Hematopoietic multipotent progenitor cell treated with erythropoietin and hydrocortisone succinate and interleukin-3 and kit ligand, for 6 days (in vitro differentiated cells): ENCODE measurements around the gene TLE1.
A peak's percentile ranks its signal among the peaks of the same experiment; 100 is the strongest.
"Not testable (repeated sequence)": the region's sequence is repeated elsewhere in the genome, so short reads cannot be mapped to it uniquely, and the experiment has no call there.

Experiments
- DNase-seq: peaks from one replicate; pipeline ENCODE4 v3.0.0-alpha.2; 2015

TLE1 gene

DNA sequence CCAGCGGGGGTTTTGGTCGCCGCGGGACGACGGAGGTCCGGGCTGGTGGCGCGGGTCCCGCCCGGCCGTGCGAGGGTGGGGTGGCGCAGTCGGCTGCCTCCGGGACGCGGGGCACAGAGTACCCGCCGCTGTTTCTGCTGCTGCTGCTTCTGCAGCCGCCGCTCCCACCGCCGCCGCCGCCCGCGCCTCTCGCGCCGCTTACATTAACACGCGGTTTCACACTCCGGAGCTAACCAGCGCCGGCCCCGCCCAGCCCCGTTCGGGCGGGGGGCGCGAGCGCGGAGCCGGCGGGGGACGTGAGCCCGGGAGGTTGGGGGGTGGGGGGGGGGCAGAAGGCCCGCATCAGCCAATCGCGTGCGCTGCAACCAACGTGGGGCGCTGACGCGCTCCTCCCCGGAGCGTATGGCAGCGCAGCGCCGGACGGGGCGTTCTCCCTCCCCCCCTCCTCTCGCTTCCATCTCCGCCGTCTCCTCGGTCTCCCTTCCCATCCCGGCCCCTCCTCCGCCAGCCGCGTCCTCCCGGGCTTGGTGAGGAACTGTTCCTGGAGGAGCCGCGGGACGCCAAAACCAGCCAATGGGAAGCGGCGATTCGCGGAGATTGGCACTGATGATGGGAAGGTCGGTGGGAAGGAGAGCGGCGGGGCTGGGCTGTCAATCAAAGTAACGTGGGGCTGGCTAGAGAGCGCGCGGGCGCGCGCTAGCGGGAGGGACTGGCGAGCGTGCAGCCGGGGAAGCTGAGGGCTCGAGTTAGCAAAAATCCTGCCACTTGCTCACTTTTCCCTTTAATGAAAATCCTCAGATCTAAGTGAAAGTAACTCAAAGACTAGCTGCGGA, at the start of gene TLE1:
Gene TLE1, minus strand, starts transcription at position 205 of the 833 bp plus-strand sequence. CDS start 1,307 bp downstream, outside the sequence.
- peak; percentile 87 for DNase-seq

DNA sequence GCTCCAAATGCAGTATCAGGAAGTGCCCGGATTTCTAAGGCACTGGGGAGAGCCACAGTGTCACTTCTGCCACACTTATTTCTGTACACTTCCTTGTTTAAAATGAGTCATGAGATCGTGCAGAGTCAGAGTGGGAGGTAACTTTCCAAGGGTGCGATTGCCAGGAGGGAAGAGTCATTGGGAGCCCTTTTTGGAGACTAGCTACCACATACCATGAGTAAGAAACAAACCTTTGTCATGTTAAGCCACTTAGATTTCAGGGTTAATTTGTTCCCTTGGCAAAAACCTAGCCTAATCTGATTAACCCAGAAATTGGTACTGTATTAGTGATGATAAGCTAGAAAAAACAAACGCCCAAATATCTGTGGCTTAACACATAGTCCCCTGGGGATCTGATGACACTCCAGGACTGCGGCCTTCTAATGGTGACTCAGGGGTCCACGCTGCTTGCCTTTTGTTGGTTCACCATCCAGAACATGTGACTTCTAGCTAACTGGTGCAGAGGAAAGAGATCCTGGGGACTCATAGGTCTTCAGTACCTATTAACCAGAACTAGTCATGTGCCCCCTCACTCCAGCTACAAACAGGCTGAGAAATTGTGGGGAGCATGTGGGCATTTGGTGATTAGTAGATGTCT, 48.6 kb upstream of the TLE1 start:
- peak; percentile 53 for DNase-seq

DNA sequence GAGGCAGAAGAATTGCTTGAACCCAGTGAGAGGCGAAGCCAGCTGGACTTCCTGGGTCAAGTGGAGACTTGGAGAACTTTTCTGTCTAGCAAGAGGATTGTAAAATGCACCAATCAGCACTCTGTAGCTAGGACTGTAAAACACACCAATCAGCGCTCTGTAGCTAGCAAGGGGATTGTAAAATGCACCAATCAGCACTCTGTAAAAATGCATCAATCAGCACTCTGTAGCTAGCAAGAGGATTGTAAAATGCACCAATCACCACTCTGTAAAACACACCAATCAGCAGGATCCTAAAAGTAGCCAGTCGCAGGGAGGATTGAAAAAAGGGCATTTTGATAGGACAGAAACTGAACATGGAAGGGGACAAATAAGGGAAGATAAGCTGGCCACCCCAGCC, 41.2 kb upstream of the TLE1 start:
- not testable (repeated sequence) for DNase-seq

DNA sequence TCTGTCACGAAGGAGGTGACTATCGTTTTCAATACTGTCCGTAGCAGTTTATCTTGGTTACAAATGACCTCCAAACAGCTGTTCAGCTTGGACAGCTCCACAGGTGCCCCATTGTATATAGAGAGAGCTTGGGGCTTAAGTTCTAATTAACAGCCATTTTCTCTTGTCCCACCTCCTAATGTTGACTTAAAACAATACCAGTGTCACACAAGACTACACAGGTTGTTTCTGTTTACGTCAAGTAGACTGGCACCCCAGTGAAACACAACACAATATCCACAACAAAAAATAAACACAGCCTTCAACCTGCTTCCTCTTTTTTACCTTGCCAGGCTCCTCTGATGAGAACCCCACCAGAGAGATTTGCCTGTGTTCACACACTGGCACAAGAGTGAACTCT, 39.8 kb upstream of the TLE1 start:
- DNase-seq = no peak

DNA sequence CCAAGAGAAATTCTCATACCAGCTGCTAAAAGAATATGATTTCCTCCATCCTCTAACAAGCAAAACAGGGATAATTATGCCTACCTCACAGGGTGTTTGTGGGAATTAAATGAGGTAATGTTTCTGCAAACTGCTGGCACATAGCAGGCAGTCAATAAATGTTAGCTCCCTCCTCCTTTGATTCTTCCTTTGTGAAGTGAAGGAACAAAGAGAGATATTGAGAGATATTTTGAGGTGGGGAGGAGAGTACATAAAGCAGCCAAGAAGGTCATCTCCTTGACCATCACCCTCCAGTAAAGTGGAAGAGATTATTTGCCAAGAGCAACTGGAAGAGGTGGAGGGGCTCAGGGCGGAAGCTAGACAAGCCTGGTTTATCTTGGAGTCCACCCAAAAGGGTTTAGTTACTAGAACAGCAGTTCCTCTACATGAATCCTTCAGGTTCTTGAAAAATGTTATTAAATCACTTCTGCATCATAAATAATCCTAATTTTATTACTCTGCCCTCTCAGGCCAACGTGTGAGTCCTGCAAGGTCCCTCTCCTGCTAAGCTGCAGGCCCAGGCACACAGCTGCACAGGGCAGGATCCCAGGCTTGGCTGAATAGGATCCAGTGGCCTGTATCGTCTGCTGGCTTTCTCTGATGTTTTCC, 35.0 kb upstream of the TLE1 start:
- DNase-seq = no peak

DNA sequence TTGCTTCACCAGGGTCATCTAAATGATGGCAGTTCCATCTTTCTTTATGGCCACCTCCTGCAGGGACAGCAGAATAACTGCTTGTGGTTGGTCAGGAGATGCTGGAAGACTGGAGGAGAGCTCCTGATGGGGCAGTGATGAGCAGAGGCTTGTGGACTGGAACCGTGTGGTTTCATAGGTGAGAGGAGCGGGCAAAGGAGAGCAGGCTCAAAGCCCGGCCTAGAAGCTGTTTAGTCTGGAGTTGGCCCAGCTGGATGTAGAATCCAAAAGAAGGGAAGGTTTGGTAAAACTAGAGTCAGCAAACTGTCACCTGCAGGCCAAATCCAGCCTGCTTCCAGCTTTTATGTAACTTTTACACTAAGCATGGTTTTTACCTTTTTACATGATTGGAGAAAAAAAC, 32.9 kb upstream of the TLE1 start:
- no peak for DNase-seq

DNA sequence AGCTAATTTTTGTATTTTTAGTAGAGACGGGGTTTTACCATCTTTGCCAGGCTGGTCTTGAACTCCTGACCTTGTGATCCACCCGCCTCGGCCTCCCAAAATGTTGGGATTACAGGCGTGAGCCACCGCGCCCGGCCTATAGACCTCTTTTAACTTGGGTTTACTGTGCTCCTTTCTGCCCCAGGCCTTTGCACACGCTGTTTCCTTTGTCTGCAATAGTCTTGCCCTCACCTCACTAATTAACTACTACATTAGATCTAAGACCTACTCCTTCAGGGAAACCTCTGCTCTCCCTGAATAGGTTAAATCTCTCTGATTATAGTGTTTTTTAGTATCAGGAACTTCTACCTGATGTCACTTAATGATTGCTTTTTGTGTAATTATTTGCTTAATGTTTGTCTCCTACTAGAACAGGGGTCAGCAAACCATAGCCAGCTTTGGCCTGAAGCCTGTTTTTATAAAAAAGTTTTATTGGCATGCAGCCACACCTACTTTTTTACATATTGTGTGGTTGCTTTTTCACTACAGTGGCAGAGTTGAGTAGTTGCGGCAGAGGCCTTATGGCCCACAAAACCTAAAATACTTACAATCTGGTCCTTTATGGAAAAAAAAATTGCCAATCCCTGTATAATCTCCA, 31.2 kb upstream of the TLE1 start:
- no peak for DNase-seq

DNA sequence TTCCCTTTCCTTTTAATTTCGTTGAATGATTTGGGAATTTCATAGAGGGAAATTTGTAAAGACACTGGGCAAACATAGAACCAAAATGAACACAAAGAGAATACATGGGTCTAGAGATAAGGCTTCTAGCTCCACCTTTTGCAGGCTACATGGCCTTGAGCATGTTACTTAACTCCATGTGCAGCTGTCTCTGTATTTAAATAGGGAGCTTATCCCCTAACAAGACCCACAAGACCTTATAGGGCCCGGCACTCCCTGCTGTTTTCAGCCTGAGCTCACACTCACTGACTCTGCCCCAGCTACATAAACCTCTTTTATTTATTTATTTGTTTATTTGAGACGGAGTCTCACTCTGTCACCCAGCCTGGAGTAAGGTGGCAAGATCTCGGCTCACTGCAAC, 30.6 kb upstream of the TLE1 start:
- peak; percentile 21 for DNase-seq

DNA sequence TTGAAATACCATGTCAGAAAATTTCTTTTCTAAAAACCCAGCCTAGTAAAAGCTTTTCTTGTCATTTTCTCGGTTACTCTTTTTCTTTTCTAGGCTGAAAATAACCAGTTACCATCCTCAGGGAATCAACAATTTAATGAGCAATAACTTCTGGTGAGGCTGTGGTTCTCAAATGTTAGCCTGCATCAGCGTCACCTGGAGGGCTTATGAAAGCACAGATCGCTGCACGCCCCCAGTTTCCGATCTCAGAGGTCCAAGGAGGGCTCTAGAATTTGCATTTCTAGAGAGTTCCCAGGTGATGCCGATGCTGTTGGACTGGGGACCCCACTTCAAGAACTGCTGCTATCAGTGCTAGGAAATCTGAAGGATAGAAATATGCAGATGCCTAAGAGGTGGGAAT, 28.9 kb upstream of the TLE1 start:
- no peak for DNase-seq

DNA sequence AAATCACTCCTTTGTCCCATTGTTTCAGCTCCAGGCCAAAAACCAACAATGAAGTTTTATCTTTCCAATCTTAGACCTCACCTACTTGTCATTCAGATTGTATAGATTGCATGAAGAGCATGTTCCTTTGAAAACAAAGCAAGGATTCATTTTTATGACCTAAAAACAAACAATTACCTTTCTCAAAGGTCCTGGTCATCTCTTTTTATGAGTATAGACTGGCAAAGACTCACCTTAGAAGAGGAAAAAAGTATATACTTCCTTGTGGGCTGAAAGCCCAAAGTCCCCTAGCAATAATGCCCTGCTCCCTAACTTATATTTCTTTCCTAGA, 28.4 kb upstream of the TLE1 start:
- no peak for DNase-seq

DNA sequence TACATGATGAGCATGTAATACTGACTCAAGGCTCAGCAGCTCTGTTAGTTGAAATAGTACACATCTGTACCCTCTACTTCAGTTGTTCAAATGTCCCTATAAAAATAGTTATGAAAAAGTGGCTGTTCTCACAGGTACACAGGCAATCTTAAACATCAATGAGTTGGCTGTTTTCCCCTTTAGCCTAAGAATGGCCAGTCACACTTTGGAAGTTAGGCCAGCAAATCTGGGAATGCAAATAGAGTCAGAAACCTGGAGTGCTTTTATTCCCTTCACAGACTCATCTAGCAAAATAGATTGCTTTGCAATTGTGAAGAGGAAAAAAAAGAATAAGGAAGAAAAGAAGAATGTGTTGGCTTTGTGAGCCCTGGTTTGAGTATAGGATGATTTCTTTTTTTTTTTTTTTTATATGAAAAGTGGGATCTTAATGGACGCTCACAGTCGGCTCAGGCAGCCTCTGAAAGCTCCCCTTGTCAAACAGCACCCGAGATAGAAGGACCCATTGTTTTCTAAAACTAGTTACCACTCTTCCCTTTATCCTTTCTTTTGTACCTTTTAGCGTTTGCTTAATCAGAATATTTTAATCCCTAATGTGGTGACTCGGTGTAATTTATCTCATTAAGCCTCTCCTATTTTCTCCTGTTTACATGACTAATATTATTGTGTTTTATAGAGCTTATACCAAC, 27.9 kb upstream of the TLE1 start:
- no peak for DNase-seq

DNA sequence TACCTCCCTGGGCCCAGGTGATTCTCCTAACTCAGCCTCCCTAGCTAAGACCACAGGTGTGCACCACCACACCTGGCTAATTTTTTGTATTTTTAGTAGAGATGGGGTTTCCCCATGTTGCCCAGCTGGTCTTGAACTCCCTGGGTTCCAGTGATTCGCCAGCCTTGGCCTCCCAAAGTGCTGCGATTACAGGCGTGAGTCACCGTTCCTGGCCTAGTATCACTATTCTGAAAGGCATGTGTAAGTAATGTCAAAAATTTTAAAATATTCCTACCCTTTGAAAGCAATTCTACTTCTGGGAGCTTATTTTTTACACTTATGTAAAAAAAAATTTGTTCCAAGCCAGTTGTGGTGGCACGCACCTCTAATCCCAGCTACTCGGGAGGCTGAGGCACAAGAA, 27.1 kb upstream of the TLE1 start:
- no peak for DNase-seq

DNA sequence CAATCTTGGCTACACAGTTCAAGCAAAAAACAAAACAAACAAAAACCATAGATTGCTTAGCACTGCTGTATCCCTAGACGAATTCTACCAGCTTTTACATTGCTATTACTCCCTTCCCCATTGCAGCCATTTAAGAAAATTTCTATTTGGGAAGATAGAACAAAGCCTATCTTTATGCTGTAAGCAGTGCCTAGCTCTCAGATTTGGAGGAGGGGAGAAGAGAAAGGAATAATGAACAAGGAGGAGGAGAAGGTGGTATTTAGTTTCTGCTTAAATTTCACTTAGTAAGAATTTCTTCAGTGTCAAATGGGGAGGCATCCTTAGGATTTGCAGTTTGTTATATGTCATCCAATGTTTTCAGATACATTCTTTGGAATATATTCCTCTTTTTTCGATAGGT, 16.2 kb upstream of the TLE1 start:
- no peak for DNase-seq

DNA sequence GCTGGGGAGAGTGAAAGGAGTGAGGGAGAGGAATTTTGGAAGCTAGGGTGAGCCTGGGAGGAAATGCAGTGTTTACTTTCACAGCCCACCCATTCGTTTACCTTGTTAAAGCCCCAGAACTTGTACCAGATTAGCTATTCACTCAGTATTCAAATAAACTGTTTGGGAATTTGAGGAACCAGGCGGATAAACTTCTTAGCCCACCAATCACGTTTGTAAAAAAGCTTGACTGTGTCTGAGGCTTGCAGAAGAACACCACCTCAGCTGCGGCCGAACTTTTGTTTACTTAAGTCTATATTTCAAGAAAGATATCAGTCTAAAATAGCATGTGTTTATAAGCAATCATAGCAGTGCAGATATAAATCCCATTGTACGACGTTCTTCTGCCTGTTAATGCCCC, 5.2 kb upstream of the TLE1 start:
- DNase-seq = no peak

DNA sequence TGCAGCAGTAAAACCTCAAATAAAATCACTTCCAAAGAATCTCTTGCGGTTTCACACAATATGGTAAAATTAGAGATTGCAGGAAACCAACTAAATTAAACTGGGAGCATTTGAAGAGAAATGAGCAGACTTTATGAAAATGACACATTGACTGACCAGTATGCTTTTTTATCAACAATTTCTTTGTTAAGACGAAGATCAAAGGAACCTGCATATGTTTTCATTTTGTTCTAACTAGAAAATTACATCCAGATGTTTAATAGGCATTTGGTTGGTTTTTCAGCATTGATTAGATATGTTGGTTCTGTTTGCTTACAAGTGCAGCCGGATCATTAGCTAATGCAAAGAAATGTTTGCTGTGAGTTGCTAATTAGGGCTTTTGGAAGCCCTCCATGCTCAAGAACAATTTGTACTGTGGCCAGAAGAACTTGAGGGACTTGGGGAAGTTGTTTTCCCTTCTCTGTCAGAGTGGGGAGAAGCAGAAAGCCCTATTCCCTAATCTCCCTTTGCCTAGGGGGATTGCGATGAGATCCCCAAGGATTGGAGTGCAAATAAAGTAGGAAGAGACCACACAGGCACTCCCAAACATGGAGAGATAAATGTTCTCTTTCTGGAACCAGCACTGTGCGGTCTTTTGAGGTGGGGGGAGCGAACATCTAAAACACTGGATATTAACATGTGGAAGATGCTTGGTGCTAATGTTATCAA, 4.5 kb upstream of the TLE1 start:
- no peak for DNase-seq

DNA sequence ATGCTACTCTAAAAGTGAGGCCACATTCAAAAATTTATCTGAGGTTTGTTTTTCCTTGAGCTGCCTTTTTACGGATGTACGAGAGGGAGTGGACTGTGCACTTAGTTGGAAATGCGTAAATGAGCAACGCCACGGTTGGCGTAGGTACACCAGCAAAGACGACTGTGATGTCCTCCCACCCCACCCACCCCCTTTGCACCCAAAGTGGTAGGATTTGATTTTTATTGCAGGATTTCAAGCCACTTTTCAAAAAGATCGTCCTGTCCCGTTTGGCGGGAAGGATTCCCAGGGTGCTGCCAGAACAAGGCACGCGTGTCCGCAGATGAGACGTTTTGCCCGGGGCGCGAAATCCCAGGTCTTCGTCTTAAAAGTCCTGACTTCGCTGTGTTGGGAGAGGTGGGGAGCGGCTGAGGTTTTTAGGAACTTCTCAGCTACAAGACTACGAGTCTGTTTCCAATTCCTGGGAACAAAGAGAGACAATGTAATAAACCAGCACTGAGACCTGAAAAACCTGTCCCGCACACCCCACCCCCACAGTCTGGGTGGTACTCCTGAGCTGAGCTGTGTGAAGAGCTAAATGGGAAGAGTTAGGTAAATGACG, 1.0 kb upstream of the TLE1 start:
- no peak for DNase-seq

DNA sequence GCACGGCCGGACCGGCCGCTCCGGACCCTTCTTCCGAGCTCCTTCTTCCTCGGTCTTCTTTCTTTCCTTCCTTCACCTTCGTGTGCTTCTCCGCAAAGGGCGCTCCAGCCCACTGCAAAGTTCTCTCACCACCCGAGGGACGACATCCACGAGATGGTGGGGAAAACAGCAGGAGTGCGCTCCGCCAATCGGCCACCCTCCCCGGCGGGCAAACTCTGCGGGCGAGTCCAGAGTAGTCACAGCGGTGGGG, 329 bp downstream of the TLE1 start:
- DNase-seq = not testable (repeated sequence)

DNA sequence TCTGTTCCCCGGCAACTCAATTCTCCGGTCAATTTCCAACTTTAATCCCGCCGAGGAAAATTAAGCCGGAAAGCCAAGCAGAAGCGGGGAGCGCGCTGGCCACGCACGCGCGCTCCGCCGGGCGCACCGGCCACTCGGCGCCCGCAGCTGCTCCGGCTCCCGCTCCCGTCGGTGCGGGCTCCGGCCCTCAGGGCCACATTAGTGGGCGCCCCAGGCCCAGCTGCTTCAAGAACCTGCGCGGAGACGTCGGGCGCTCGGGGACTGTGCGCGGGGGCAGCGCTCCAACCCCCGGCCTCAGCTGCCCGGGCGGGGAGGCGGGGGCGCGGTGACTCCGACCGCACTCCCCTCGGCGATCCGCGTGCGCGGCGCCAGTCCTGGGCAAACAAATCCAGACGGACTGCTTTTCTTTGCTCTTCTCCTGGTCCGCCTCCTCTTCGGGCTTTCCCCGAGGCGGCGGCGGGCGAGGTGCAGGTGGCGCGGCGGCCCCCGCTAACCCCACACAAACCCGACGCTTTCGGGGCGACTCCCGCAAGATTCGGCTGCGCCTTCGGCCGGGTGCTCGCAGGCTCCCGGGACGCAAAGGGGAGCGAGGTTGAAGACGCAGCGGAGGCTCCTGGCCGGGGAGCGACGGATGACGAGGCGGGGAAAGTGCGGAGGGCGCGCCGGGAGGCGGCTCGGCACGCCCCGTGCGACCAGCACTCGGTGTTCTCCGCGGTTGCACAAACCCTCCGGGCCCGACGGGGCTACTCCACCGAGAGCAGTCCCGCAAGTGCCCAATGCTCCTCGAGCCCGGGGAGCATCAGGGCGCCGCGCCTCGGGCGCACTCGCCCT, 870 bp downstream of the TLE1 start:
- peak; percentile 26 for DNase-seq

DNA sequence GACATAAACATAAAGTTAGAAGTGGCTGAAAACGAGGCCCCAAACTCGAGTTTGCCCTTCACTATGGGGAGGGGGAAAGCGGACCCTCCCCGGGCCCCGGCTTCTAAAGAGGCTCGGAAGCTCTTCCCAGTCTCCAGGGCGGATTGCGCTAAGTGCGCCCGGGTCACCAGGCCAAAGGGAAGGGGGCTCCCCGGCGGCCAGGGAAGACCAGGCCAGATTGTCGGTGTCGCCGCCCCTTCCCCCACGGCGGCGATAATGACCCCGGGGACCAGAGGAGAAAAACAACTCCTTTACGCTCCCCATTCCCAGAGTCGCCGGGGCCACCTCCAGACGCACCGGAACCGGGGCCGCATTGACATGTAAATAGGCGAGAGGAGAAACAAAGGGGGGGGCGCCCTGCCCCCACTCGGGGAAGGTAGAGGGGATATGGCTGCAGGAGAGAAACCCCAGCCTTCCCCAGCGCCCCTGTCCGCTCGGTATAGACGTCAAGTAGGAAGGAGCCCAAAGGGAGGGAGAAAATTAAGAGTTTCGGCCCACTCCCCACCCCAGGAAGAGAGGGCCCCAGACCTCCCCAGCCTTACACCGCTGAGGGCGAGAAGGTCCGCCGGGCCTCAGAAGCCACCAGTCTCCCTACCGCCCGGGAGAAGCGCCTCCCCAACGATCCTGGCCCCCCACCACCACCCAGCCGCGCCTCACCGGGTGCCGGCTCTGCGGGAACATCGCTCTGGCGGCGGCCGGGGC, 1.7 kb downstream of the TLE1 start:
- peak; percentile 21 for DNase-seq
